ENCODE measurements around the gene SELENOH. TPM values are rescaled to one million over a fixed set of nuclear protein-coding genes. Genes with fewer than 3 reads are reported as not detected.
A peak's percentile ranks its signal among the peaks of the same experiment; 100 is the strongest.

Gene SELENOH
- total RNA-seq, 2 donors from 2014 or later: 73.9 to 78.0 TPM

- Histone ChIP-seq H3K27me3 (replicated peaks; ENCODE audit: insufficient read depth) (no peaks in the 10 kb centered on the region), H3K4me1 (ENCODE audit: control insufficient read depth in 1 of 2, low read depth in 2 of 2) (no peaks in the 10 kb centered on the region), H3K9me3 (no peaks in the 10 kb centered on the region), H3K4me3 (no peak overlapping the region), H3K36me3 (no peaks in the 10 kb centered on the region), H3K27ac (no peak overlapping the region)
- DNase-seq (ENCODE audit: low spot score) (no peak), ATAC-seq (ENCODE audit: insufficient number of reproducible peaks, low FRiP score, low read depth) (no peak)
- no peak for TF ChIP-seq CTCF (IDR thresholded peaks at IDR 0.05)
Observed at GRCh38 chr11:57751176-57751575, 9.9 kb downstream of the SELENOH start.

GRCh38 chr11:57751676-57752253 lies 10.5 kb downstream of the SELENOH start, which contains the start of gene BTBD18:
Gene BTBD18 (minus strand): TSS chr11:57751819. CDS start chr11:57751188, 631 bp downstream.
- DNase-seq (ENCODE audit: low spot score) (no peak), ATAC-seq (ENCODE audit: insufficient number of reproducible peaks, low FRiP score, low read depth) (no peak)
- no peak within 1 kb of the TSS for H3K27ac ChIP-seq
- no peaks in the 10 kb centered on the region for H3K27me3 ChIP-seq (replicated peaks; ENCODE audit: insufficient read depth)
- H3K9me3 ChIP-seq: no peaks in the 10 kb centered on the region
- H3K4me3 ChIP-seq: no peak within 1 kb of the TSS
- no peak for TF ChIP-seq CTCF (IDR thresholded peaks at IDR 0.05)
- no peaks in the 10 kb centered on the region for H3K4me1 ChIP-seq (ENCODE audit: control insufficient read depth in 1 of 2, low read depth in 2 of 2)
- no peaks in the 10 kb centered on the region for H3K36me3 ChIP-seq

- no peak overlapping the region for H3K27ac ChIP-seq
- ATAC-seq (ENCODE audit: insufficient number of reproducible peaks, low FRiP score, low read depth) (no peak), DNase-seq (ENCODE audit: low spot score) (no peak)
- no peak for TF ChIP-seq CTCF (IDR thresholded peaks at IDR 0.05)
- H3K4me3 ChIP-seq: no peak overlapping the region
- H3K27me3 ChIP-seq (replicated peaks; ENCODE audit: insufficient read depth): no peaks in the 10 kb centered on the region
- H3K9me3 ChIP-seq: no peaks in the 10 kb centered on the region
- no peaks in the 10 kb centered on the region for H3K4me1 ChIP-seq (ENCODE audit: control insufficient read depth in 1 of 2, low read depth in 2 of 2)
- no peaks in the 10 kb centered on the region for H3K36me3 ChIP-seq
Observed at GRCh38 chr11:57752954-57753353, 11.7 kb downstream of the SELENOH start.

GRCh38 chr11:57758174-57758573 lies 16.9 kb downstream of the SELENOH start:
- Histone ChIP-seq H3K4me3 (no peak overlapping the region), H3K36me3 (no peaks in the 10 kb centered on the region), H3K4me1 (ENCODE audit: control insufficient read depth in 1 of 2, low read depth in 2 of 2) (no peaks in the 10 kb centered on the region), H3K9me3 (no peaks in the 10 kb centered on the region), H3K27me3 (replicated peaks; ENCODE audit: insufficient read depth) (no peaks in the 10 kb centered on the region), H3K27ac (no peak overlapping the region)
- no peak for TF ChIP-seq CTCF (IDR thresholded peaks at IDR 0.05)
- ATAC-seq (ENCODE audit: insufficient number of reproducible peaks, low FRiP score, low read depth) (no peak), DNase-seq (ENCODE audit: low spot score) (no peak)

GRCh38 chr11:57761301-57762234 lies 20.3 kb downstream of the SELENOH start, which contains the start of gene CTNND1:
Gene CTNND1 (plus strand): TSS chr11:57761802. CDS start chr11:57791479, 29,677 bp downstream.
- no peaks in the 10 kb centered on the region for H3K36me3 ChIP-seq
- peak within 1 kb of the TSS; percentile 86 for H3K4me3 ChIP-seq
- no peaks in the 10 kb centered on the region for H3K9me3 ChIP-seq
- DNase-seq (ENCODE audit: low spot score) (peak; percentile 74), ATAC-seq (ENCODE audit: insufficient number of reproducible peaks, low FRiP score, low read depth) (peak; percentile 99)
- no peak for TF ChIP-seq CTCF (IDR thresholded peaks at IDR 0.05)
- H3K4me1 ChIP-seq (ENCODE audit: control insufficient read depth in 1 of 2, low read depth in 2 of 2): peaks cover 18 to 27% of the 10 kb centered on the region in 2 donors
- peak within 1 kb of the TSS; percentile 80 to 88 for H3K27ac ChIP-seq
- H3K27me3 ChIP-seq (replicated peaks; ENCODE audit: insufficient read depth): no peaks in the 10 kb centered on the region

All from thoracic aorta (tissue), 2 donors.